GM23338 (cell line): Measurements from ENCODE around the gene FASTKD1.

Experiments used
- CTCF ChIP-seq, 2 experiments: fragments of 200-600 bp in 1 of 2; sonication (generic) in 1 of 2; conservative IDR thresholded peaks; 2 replicates each; pipeline versions ENCODE4 v1.5.1 to v1.6.1; 2016 to 2017; ENCODE audit warnings: antibody characterized with exemption in 2 of 2, low read depth in 2 of 2, mild to moderate bottlenecking in 2 of 2, moderate library complexity in 1 of 2
- EZH2 ChIP-seq: fragments of 200-600 bp; sonication (generic); IDR thresholded peaks from one replicate; pipeline ENCODE4 v1.8.0; 2017; ENCODE audit warnings: antibody characterized with exemption, mild to moderate bottlenecking, low read depth; ENCODE audit not compliant: unreplicated experiment
- EZH2phosphoT487 ChIP-seq: fragments of 200-600 bp; sonication (generic); IDR thresholded peaks from one replicate; pipeline ENCODE4 v1.8.1; 2018; ENCODE audit warnings: antibody characterized with exemption; ENCODE audit not compliant: unreplicated experiment
- POLR2AphosphoS5 ChIP-seq: IDR thresholded peaks from 2 replicates; pipeline ENCODE4 v1.6.1; 2016; ENCODE audit warnings: antibody characterized with exemption, low read depth
- ZNF114 ChIP-seq: fragments of 250-450 bp; sonication (Bioruptor Pico); IDR thresholded peaks from 2 replicates; pipeline ENCODE4 v1.5.0; 2020; ENCODE audit warnings: mild to moderate bottlenecking, moderate library complexity
- TF ChIP-seq, protein P1 (sequence below): IDR thresholded peaks from one replicate; pipeline ENCODE4 v1.6.1; 2018; ENCODE audit warnings: antibody characterized with exemption; ENCODE audit not compliant: unreplicated experiment
- TF ChIP-seq, protein P2 (sequence below): IDR thresholded peaks from 2 replicates; pipeline ENCODE4 v1.6.1; 2016; ENCODE audit warnings: antibody characterized with exemption

DNA sequence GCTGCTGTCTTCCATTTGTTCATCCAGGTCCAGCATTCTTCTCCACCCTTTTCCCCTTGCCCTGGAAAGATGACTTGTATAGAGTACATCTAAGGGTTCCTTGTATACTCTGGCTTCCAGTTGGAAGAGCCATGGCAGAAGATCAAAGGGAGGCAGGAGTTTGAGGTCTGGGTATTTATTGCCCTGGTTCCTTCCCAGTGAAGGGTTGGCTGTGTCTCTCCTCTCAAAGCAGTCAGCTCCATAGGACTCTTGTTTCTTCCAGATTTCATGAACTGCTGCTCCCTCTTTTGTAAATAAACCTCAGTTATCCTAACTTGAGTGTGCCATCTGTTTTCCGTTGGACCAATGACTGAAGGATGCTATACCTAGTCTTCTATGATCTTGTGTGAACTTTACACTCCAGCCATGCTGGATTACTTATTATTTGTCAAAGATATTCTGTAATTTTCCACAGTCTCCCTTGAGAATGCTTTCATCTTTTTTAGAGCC is 88.0 kb downstream of the FASTKD1 start:
- TF ChIP-seq, protein P1, sequence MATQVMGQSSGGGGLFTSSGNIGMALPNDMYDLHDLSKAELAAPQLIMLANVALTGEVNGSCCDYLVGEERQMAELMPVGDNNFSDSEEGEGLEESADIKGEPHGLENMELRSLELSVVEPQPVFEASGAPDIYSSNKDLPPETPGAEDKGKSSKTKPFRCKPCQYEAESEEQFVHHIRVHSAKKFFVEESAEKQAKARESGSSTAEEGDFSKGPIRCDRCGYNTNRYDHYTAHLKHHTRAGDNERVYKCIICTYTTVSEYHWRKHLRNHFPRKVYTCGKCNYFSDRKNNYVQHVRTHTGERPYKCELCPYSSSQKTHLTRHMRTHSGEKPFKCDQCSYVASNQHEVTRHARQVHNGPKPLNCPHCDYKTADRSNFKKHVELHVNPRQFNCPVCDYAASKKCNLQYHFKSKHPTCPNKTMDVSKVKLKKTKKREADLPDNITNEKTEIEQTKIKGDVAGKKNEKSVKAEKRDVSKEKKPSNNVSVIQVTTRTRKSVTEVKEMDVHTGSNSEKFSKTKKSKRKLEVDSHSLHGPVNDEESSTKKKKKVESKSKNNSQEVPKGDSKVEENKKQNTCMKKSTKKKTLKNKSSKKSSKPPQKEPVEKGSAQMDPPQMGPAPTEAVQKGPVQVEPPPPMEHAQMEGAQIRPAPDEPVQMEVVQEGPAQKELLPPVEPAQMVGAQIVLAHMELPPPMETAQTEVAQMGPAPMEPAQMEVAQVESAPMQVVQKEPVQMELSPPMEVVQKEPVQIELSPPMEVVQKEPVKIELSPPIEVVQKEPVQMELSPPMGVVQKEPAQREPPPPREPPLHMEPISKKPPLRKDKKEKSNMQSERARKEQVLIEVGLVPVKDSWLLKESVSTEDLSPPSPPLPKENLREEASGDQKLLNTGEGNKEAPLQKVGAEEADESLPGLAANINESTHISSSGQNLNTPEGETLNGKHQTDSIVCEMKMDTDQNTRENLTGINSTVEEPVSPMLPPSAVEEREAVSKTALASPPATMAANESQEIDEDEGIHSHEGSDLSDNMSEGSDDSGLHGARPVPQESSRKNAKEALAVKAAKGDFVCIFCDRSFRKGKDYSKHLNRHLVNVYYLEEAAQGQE, result no peak
- TF ChIP-seq CTCF (conservative IDR thresholded peaks at IDR 0.05; ENCODE audit: low read depth in 2 of 2) (no peak), POLR2AphosphoS5 (no peak), EZH2 (no peak), ZNF114 (CRISPR knock-in tag) (no peak), EZH2phosphoT487 (no peak)
- TF ChIP-seq, protein P2, sequence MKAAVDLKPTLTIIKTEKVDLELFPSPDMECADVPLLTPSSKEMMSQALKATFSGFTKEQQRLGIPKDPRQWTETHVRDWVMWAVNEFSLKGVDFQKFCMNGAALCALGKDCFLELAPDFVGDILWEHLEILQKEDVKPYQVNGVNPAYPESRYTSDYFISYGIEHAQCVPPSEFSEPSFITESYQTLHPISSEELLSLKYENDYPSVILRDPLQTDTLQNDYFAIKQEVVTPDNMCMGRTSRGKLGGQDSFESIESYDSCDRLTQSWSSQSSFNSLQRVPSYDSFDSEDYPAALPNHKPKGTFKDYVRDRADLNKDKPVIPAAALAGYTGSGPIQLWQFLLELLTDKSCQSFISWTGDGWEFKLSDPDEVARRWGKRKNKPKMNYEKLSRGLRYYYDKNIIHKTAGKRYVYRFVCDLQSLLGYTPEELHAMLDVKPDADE, result no peak
